ENCODE results near the gene PCNP. TPM values are rescaled to one million over a fixed set of nuclear protein-coding genes. Genes with fewer than 3 reads are reported as not detected.
"Not testable (repeated sequence)": the region's sequence is repeated elsewhere in the genome, so short reads cannot be mapped to it uniquely, and the experiment has no call there.

PCNP gene
- total RNA-seq, 1 experiment from 2014 or later = 216 TPM

- H3K27me3 ChIP-seq (ENCODE audit: insufficient read depth, low read length) = no peaks in the 10 kb centered on the region
- H3K56ac ChIP-seq (ENCODE audit: insufficient read length, low read depth, low read length) = no peak overlapping the region
- H2BK5ac ChIP-seq (ENCODE audit: insufficient read length, low read length) = no peak overlapping the region
- Mint-ChIP-seq H3K27ac (no peak overlapping the region), H3K36me3 (ENCODE audit: insufficient read depth in 1 of 3, low read depth in 3 of 3) (no peaks in the 10 kb centered on the region), H3K27me3 (ENCODE audit: low read depth) (no peaks in the 10 kb centered on the region; the same call in none of the 2 replicates), H3K4me3 (no peak overlapping the region), H3K9me3 (no peaks in the 10 kb centered on the region), H3K4me1 (peaks cover 12 to 26% of the 10 kb centered on the region in 2 experiments)
- H4K5ac ChIP-seq (ENCODE audit: insufficient read length, low read depth, low read length) = no peak overlapping the region
- H3K27ac ChIP-seq (ENCODE audit: insufficient read length, low read depth, low read length) = no peak overlapping the region
- H4K20me1 ChIP-seq (ENCODE audit: control insufficient read depth, insufficient read depth, insufficient read length) = no peaks in the 10 kb centered on the region
- no peak overlapping the region for H2BK12ac ChIP-seq (ENCODE audit: insufficient read length, low read depth, low read length)
- no peak overlapping the region for H2AK5ac ChIP-seq (ENCODE audit: insufficient read length, low read length)
- no peak overlapping the region for H3K9ac ChIP-seq (ENCODE audit: extremely low read depth, insufficient read length, low read length)
- H3K23me2 ChIP-seq (ENCODE audit: insufficient read length, low read depth, low read length, poor library complexity, severe bottlenecking) = no peaks in the 10 kb centered on the region
- H4K91ac ChIP-seq (ENCODE audit: insufficient read length, low read depth, low read length) = no peak overlapping the region
- H2AFZ ChIP-seq (ENCODE audit: low read length) = no peak overlapping the region
- H2BK120ac ChIP-seq (ENCODE audit: low read depth, low read length, poor library complexity, severe bottlenecking) = no peak overlapping the region
- no peaks in the 10 kb centered on the region for H3K9me3 ChIP-seq (ENCODE audit: control insufficient read depth, low read depth, low read length)
- no CpG with 5 or more reads among the region's 1 CpG for WGBS (ENCODE audit: extremely low coverage, insufficient read length, low lambda C conversion rate)
- no peak overlapping the region for H3K4ac ChIP-seq (ENCODE audit: low read depth, low read length)
- no peak overlapping the region for H3K23ac ChIP-seq (ENCODE audit: insufficient read length, low read depth, low read length)
- H3K4me1 ChIP-seq (ENCODE audit: insufficient read depth, low read length) = no peaks in the 10 kb centered on the region
- no peak overlapping the region for H3T11ph ChIP-seq (ENCODE audit: low read length)
- no peaks in the 10 kb centered on the region for H3K79me2 ChIP-seq (ENCODE audit: insufficient read depth, low read length)
- H3K14ac ChIP-seq (ENCODE audit: insufficient read depth, low read length) = no peak overlapping the region
- H3K79me1 ChIP-seq (ENCODE audit: insufficient read depth, low read depth, low read length, poor library complexity, severe bottlenecking) = no peaks in the 10 kb centered on the region
- TF ChIP-seq, protein P1, sequence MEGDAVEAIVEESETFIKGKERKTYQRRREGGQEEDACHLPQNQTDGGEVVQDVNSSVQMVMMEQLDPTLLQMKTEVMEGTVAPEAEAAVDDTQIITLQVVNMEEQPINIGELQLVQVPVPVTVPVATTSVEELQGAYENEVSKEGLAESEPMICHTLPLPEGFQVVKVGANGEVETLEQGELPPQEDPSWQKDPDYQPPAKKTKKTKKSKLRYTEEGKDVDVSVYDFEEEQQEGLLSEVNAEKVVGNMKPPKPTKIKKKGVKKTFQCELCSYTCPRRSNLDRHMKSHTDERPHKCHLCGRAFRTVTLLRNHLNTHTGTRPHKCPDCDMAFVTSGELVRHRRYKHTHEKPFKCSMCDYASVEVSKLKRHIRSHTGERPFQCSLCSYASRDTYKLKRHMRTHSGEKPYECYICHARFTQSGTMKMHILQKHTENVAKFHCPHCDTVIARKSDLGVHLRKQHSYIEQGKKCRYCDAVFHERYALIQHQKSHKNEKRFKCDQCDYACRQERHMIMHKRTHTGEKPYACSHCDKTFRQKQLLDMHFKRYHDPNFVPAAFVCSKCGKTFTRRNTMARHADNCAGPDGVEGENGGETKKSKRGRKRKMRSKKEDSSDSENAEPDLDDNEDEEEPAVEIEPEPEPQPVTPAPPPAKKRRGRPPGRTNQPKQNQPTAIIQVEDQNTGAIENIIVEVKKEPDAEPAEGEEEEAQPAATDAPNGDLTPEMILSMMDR (conservative IDR thresholded peaks at IDR 0.05) = no peak
- no peak overlapping the region for H4K8ac ChIP-seq (replicated peaks; ENCODE audit: insufficient read length, low read depth, low read length)
- no peak for DNase-seq
- no peak overlapping the region for H2BK15ac ChIP-seq (ENCODE audit: low read depth, low read length)
- no peak overlapping the region for H3K18ac ChIP-seq (ENCODE audit: insufficient read length, low read depth, low read length)
- H2BK20ac ChIP-seq (ENCODE audit: low read depth, low read length, poor library complexity, severe bottlenecking) = no peak overlapping the region
- H3K4me2 ChIP-seq (ENCODE audit: insufficient read depth, insufficient read length, low read length) = no peak overlapping the region
These were observed 57.3 kb downstream of the PCNP start for GRCh38 chr3:101631098-101631796.

DNA sequence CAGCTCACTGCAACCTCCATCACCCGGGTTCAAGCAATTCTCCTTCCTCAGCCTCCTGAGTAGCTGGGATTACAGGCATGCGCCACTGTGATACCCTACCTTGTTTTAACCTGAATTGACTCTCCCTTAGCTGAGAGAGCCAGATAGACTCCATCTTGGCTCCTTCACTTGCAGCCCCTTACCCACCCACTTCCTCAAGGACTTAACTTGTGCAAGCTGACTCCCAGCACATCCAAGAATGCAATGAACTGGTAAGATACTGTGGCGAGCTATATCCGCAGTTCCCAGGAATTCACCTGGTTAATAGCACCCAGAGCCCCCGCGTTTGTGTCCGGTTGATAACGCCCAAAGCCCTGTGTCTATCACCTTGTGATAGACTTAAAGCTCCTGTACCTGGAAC, 58.0 kb downstream of the PCNP start:
- H3K23ac ChIP-seq (ENCODE audit: insufficient read length, low read depth, low read length); H3K79me2 ChIP-seq (ENCODE audit: insufficient read depth, low read length); H3K56ac ChIP-seq (ENCODE audit: insufficient read length, low read depth, low read length); H3K27ac Mint-ChIP-seq; H2BK20ac ChIP-seq (ENCODE audit: low read depth, low read length, poor library complexity, severe bottlenecking); H3K4ac ChIP-seq (ENCODE audit: low read depth, low read length); H3K27ac ChIP-seq (ENCODE audit: insufficient read length, low read depth, low read length); H2BK5ac ChIP-seq (ENCODE audit: insufficient read length, low read length); DNase-seq; H2BK12ac ChIP-seq (ENCODE audit: insufficient read length, low read depth, low read length); H4K20me1 ChIP-seq (ENCODE audit: control insufficient read depth, insufficient read depth, insufficient read length); H2AK5ac ChIP-seq (ENCODE audit: insufficient read length, low read length); H3K4me3 Mint-ChIP-seq; H3K18ac ChIP-seq (ENCODE audit: insufficient read length, low read depth, low read length); H3K27me3 Mint-ChIP-seq (ENCODE audit: low read depth); H4K5ac ChIP-seq (ENCODE audit: insufficient read length, low read depth, low read length); H2BK15ac ChIP-seq (ENCODE audit: low read depth, low read length); H3K4me1 ChIP-seq (ENCODE audit: insufficient read depth, low read length); H3T11ph ChIP-seq (ENCODE audit: low read length); H3K4me2 ChIP-seq (ENCODE audit: insufficient read depth, insufficient read length, low read length); H3K9me3 Mint-ChIP-seq; H2AFZ ChIP-seq (ENCODE audit: low read length); H3K79me1 ChIP-seq (ENCODE audit: insufficient read depth, low read depth, low read length, poor library complexity, severe bottlenecking); H3K23me2 ChIP-seq (ENCODE audit: insufficient read length, low read depth, low read length, poor library complexity, severe bottlenecking); H3K14ac ChIP-seq (ENCODE audit: insufficient read depth, low read length); H4K91ac ChIP-seq (ENCODE audit: insufficient read length, low read depth, low read length); H3K36me3 Mint-ChIP-seq (ENCODE audit: insufficient read depth in 1 of 3, low read depth in 3 of 3); H2BK120ac ChIP-seq (ENCODE audit: low read depth, low read length, poor library complexity, severe bottlenecking); H3K27me3 ChIP-seq (ENCODE audit: insufficient read depth, low read length); H3K9me3 ChIP-seq (ENCODE audit: control insufficient read depth, low read depth, low read length); H3K9ac ChIP-seq (ENCODE audit: extremely low read depth, insufficient read length, low read length); H4K8ac ChIP-seq (replicated peaks; ENCODE audit: insufficient read length, low read depth, low read length): not testable (repeated sequence)
- peaks cover 14 to 28% of the 10 kb centered on the region in 2 experiments for H3K4me1 Mint-ChIP-seq
- WGBS (ENCODE audit: extremely low coverage, insufficient read length, low lambda C conversion rate) = no CpG with 5 or more reads among the region's 8 CpGs

Measured in H9 (cell line).